IMR-90 (cell line): ENCODE data around the gene APOL3.
"Not testable (repeated sequence)": the region's sequence is repeated elsewhere in the genome, so short reads cannot be mapped to it uniquely, and the experiment has no call there.

Source experiments
- BHLHE40 ChIP-seq: fragments of 150-350 bp; IDR thresholded peaks from 2 replicates; pipeline ENCODE4 v1.6.1; 2016; ENCODE audit warnings: mild to moderate bottlenecking, low read depth, low read length
- CHD1 ChIP-seq: IDR thresholded peaks from 2 replicates; pipeline ENCODE4 v1.6.1; 2012; ENCODE audit warnings: low read depth, low read length, improper control_type of control experiment
- POLR2A ChIP-seq: IDR thresholded peaks from 2 replicates; pipeline ENCODE4 v1.6.1; 2012; ENCODE audit warnings: mild to moderate bottlenecking, low read depth, low read length
- RAD21 ChIP-seq: IDR thresholded peaks from 2 replicates; pipeline ENCODE4 v1.6.1; 2012; ENCODE audit warnings: low read length, improper control_type of control experiment
- RCOR1 ChIP-seq: IDR thresholded peaks from 2 replicates; pipeline ENCODE4 v1.6.1; 2012; ENCODE audit warnings: mild to moderate bottlenecking, low read length, improper control_type of control experiment; ENCODE audit not compliant: insufficient replicate concordance
- TF ChIP-seq, protein P1 (sequence below): conservative IDR thresholded peaks from 2 replicates; pipeline ENCODE4 v1.5.1; 2012; ENCODE audit warnings: mild to moderate bottlenecking, low read depth, low read length, improper control_type of control experiment

- not testable (repeated sequence) for TF ChIP-seq BHLHE40, CHD1, POLR2A, RCOR1, RAD21
- TF ChIP-seq, protein P1, sequence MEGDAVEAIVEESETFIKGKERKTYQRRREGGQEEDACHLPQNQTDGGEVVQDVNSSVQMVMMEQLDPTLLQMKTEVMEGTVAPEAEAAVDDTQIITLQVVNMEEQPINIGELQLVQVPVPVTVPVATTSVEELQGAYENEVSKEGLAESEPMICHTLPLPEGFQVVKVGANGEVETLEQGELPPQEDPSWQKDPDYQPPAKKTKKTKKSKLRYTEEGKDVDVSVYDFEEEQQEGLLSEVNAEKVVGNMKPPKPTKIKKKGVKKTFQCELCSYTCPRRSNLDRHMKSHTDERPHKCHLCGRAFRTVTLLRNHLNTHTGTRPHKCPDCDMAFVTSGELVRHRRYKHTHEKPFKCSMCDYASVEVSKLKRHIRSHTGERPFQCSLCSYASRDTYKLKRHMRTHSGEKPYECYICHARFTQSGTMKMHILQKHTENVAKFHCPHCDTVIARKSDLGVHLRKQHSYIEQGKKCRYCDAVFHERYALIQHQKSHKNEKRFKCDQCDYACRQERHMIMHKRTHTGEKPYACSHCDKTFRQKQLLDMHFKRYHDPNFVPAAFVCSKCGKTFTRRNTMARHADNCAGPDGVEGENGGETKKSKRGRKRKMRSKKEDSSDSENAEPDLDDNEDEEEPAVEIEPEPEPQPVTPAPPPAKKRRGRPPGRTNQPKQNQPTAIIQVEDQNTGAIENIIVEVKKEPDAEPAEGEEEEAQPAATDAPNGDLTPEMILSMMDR: not testable (repeated sequence)
Measured at GRCh38 chr22:36090772-36091171, 69.8 kb downstream of the APOL3 start.
